ENCODE measurements around the gene MX2.

MX2 gene

GRCh38 chr21:41365377-41366107, 3.7 kb downstream of the MX2 start:
- in situ Hi-C loops (cut with MboI; ENCODE audit: low sequenced_read_pairs, unreplicated experiment): no loop called here
- no peak for DNase-seq (ENCODE audit: low spot score)
- no peak for TF ChIP-seq CTCF (IDR thresholded peaks at IDR 0.05; ENCODE audit: borderline replicate concordance, control extremely low read depth, extremely low read depth, insufficient read depth, missing control alignments)

GRCh38 chr21:41366522-41367151, 4.8 kb downstream of the MX2 start:
- DNase-seq (ENCODE audit: low spot score): peak; percentile 70
- in situ Hi-C loops (cut with MboI; ENCODE audit: low sequenced_read_pairs, unreplicated experiment): no loop called here

GRCh38 chr21:41367301-41367944, 5.6 kb downstream of the MX2 start:
- DNase-seq (ENCODE audit: low spot score): no peak
- no peak for TF ChIP-seq CTCF (IDR thresholded peaks at IDR 0.05; ENCODE audit: borderline replicate concordance, control extremely low read depth, extremely low read depth, insufficient read depth, missing control alignments)
- in situ Hi-C loops (cut with MboI; ENCODE audit: low sequenced_read_pairs, unreplicated experiment): no loop called here

More at GRCh38 chr21:41366522-41367151, 4.8 kb downstream of the MX2 start:
- TF ChIP-seq CTCF (IDR thresholded peaks at IDR 0.05; ENCODE audit: borderline replicate concordance, control extremely low read depth, extremely low read depth, insufficient read depth, missing control alignments): no peak

- TF ChIP-seq CTCF (IDR thresholded peaks at IDR 0.05; ENCODE audit: borderline replicate concordance, control extremely low read depth, extremely low read depth, insufficient read depth, missing control alignments): no peak
- in situ Hi-C loops (cut with MboI; ENCODE audit: low sequenced_read_pairs, unreplicated experiment): no loop called here
- DNase-seq (ENCODE audit: low spot score): peak; percentile 84
Observed at GRCh38 chr21:41367945-41368734, 6.3 kb downstream of the MX2 start.

- TF ChIP-seq CTCF (IDR thresholded peaks at IDR 0.05; ENCODE audit: borderline replicate concordance, control extremely low read depth, extremely low read depth, insufficient read depth, missing control alignments): no peak
- in situ Hi-C loops (cut with MboI; ENCODE audit: low sequenced_read_pairs, unreplicated experiment): no loop called here
- no peak for DNase-seq (ENCODE audit: low spot score)
Observed at GRCh38 chr21:41368735-41369104, 6.9 kb downstream of the MX2 start.

All from GM13976 (cell line).